ENCODE results near the gene TMEM62. TPM values are rescaled to one million over a fixed set of nuclear protein-coding genes. Genes with fewer than 3 reads are reported as not detected.

Gene TMEM62
- total RNA-seq, 6 experiments from 2014 or later, result 7.6 to 17.1 (median 9.6) TPM

GRCh38 chr15:43185157-43186002, 52.0 kb downstream of the TMEM62 start, which contains the start of gene CCNDBP1:
CCNDBP1 (plus strand) TSS chr15:43185403; CDS start chr15:43185499, 96 bp downstream.
- Histone ChIP-seq H3K36me3 (peaks cover 0 to 9% (median under 1%) of the 10 kb centered on the region in 4 donors), H3K4me3 (peak within 1 kb of the TSS; percentile 63 to 74 (median 73)), H3K27me3 (no peaks in the 10 kb centered on the region), H3K27ac (peak within 1 kb of the TSS; percentile 70 to 83 (median 72)), H3K9me3 (no peaks in the 10 kb centered on the region), H3K4me1 (peaks cover 0 to 7% (median 3%) of the 10 kb centered on the region in 4 donors)
- 0% methylated on average over 11 of the region's 69 CpGs for WGBS (ENCODE audit: insufficient coverage, low coverage, low lambda C conversion rate, missing lambda C conversion rate)
- ATAC-seq (peak; percentile 98 to 100 (median 99)), DNase-seq (peak; percentile 99)
- TF ChIP-seq CTCF (IDR thresholded peaks at IDR 0.05), result peak in 3 of 4 donors; percentile 31 to 39 (median 37)
- TF ChIP-seq POLR2A (IDR thresholded peaks at IDR 0.05), result peak; percentile 78
- intact Hi-C loops (cut with DNase I), result no loop called here

- H3K27me3 ChIP-seq, result no peaks in the 10 kb centered on the region
- H3K4me1 ChIP-seq, result peaks cover 0 to 7% (median 3%) of the 10 kb centered on the region in 4 donors
- TF ChIP-seq POLR2A (IDR thresholded peaks at IDR 0.05) (no peak), CTCF (IDR thresholded peaks at IDR 0.05) (peak in 1 of 4 donors; percentile 0)
- intact Hi-C loops (cut with DNase I), result no loop called here
- H3K27ac ChIP-seq, result peak overlapping the region; percentile 70 to 83 (median 72)
- WGBS (ENCODE audit: insufficient coverage, low coverage, low lambda C conversion rate, missing lambda C conversion rate), result 0% methylated on average over 12 of the region's 13 CpGs
- H3K36me3 ChIP-seq, result peaks cover 0 to 15% (median 5%) of the 10 kb centered on the region in 4 donors
- peak; percentile 5 to 13 (median 9) for ATAC-seq
- H3K9me3 ChIP-seq, result no peaks in the 10 kb centered on the region
- H3K4me3 ChIP-seq, result peak overlapping the region; percentile 63 to 74 (median 73)
- no peak for DNase-seq
Measured at GRCh38 chr15:43186003-43186353, 52.6 kb downstream of the TMEM62 start.

- H3K36me3 ChIP-seq, result peaks cover 5 to 32% (median 13%) of the 10 kb centered on the region in 4 donors
- H3K4me3 ChIP-seq, result no peak overlapping the region
- no peaks in the 10 kb centered on the region for H3K27me3 ChIP-seq
- no peak for ATAC-seq
- TF ChIP-seq CTCF (IDR thresholded peaks at IDR 0.05) (peak; percentile 43 to 59 (median 58)), POLR2A (IDR thresholded peaks at IDR 0.05) (no peak)
- no peaks in the 10 kb centered on the region for H3K9me3 ChIP-seq
- DNase-seq, result no peak
- peaks cover 0 to 7% (median 3%) of the 10 kb centered on the region in 4 donors for H3K4me1 ChIP-seq
- intact Hi-C loops (cut with DNase I), result no loop called here
- WGBS (ENCODE audit: insufficient coverage, low coverage, low lambda C conversion rate, missing lambda C conversion rate), result 75% methylated on average over 2 of the region's 2 CpGs
- no peak overlapping the region for H3K27ac ChIP-seq
Measured at GRCh38 chr15:43187544-43188155, 54.3 kb downstream of the TMEM62 start.

- H3K27me3 ChIP-seq, result no peaks in the 10 kb centered on the region
- peaks cover 0 to 7% (median 3%) of the 10 kb centered on the region in 4 donors for H3K4me1 ChIP-seq
- no peak for TF ChIP-seq CTCF (IDR thresholded peaks at IDR 0.05)
- TF ChIP-seq POLR2A (IDR thresholded peaks at IDR 0.05), result no peak
- no peaks in the 10 kb centered on the region for H3K9me3 ChIP-seq
- H3K27ac ChIP-seq, result no peak overlapping the region
- ATAC-seq (no peak), DNase-seq (no peak)
- intact Hi-C loops (cut with DNase I), result no loop called here
- WGBS (ENCODE audit: insufficient coverage, low coverage, low lambda C conversion rate, missing lambda C conversion rate), result 61% methylated on average over 2 of the region's 2 CpGs
- peaks cover 5 to 48% (median 19%) of the 10 kb centered on the region in 4 donors for H3K36me3 ChIP-seq
- H3K4me3 ChIP-seq, result no peak overlapping the region
Measured at GRCh38 chr15:43189296-43189695, 55.9 kb downstream of the TMEM62 start.

Measured in right lobe of liver (tissue), 6 donors.